ENCODE data around the gene NFS1. TPM values are rescaled to one million over a fixed set of nuclear protein-coding genes. Genes with fewer than 3 reads are reported as not detected.
A peak's percentile ranks its signal among the peaks of the same experiment; 100 is the strongest.

Gene NFS1
- total RNA-seq, 2 donors from 2014 or later = 17.0 to 30.9 TPM

GRCh38 chr20:35661908-35662307 lies 37.2 kb downstream of the NFS1 start:
- Histone ChIP-seq H3K9ac (ENCODE audit: extremely low read depth, low read length, poor library complexity, severe bottlenecking) (peak overlapping the region; percentile 98), H3K27me3 (ENCODE audit: control insufficient read depth, insufficient read depth, low read length, poor library complexity, severe bottlenecking) (no peaks in the 10 kb centered on the region), H3K36me3 (ENCODE audit: control insufficient read depth, insufficient read depth, low read length) (peaks cover 12% of the 10 kb centered on the region), H3K27ac (ENCODE audit: low read depth, low read length) (no peak overlapping the region), H3K4me3 (ENCODE audit: low read length) (peak overlapping the region; percentile 95), H3K9me3 (ENCODE audit: control insufficient read depth, low read length) (no peaks in the 10 kb centered on the region), H3K4me1 (ENCODE audit: control insufficient read depth, insufficient read depth, low read length) (no peaks in the 10 kb centered on the region)
- Mint-ChIP-seq H3K36me3 (ENCODE audit: low read depth) (peaks cover 10% of the 10 kb centered on the region), H3K27me3 (ENCODE audit: insufficient read depth) (no peaks in the 10 kb centered on the region), H3K4me1 (peaks cover 23% of the 10 kb centered on the region), H3K9me3 (no peaks in the 10 kb centered on the region), H3K27ac (no peak overlapping the region), H3K4me3 (peak overlapping the region; percentile 96)
- TF ChIP-seq CTCF (conservative IDR thresholded peaks at IDR 0.05) = no peak
- WGBS, 2 experiments (ENCODE audit: insufficient coverage in 1 of 2, insufficient read length in 1 of 2) = 83 to 100% methylated on average over 1 to 3 of the region's 3 CpGs
- no peak for DNase-seq

- H3K36me3 ChIP-seq (ENCODE audit: control insufficient read depth, insufficient read depth, low read length) = peaks cover 13% of the 10 kb centered on the region
- TF ChIP-seq CTCF (conservative IDR thresholded peaks at IDR 0.05) = no peak
- H3K27ac Mint-ChIP-seq = peak overlapping the region; percentile 26
- peaks cover 23% of the 10 kb centered on the region for H3K4me1 Mint-ChIP-seq
- H3K27ac ChIP-seq (ENCODE audit: low read depth, low read length) = no peak overlapping the region
- peaks cover 14% of the 10 kb centered on the region for H3K36me3 Mint-ChIP-seq (ENCODE audit: low read depth)
- H3K9me3 ChIP-seq (ENCODE audit: control insufficient read depth, low read length) = no peaks in the 10 kb centered on the region
- no peaks in the 10 kb centered on the region for H3K27me3 Mint-ChIP-seq (ENCODE audit: insufficient read depth)
- DNase-seq = no peak
- no peak overlapping the region for H3K4me3 Mint-ChIP-seq
- 100% methylated on average over 2 of the region's 2 CpGs; no CpG with 5 or more reads in 1 of the 2 experiments for WGBS, 2 experiments (ENCODE audit: insufficient coverage in 1 of 2, insufficient read length in 1 of 2)
- peak overlapping the region; percentile 95 for H3K4me3 ChIP-seq (ENCODE audit: low read length)
- no peaks in the 10 kb centered on the region for H3K4me1 ChIP-seq (ENCODE audit: control insufficient read depth, insufficient read depth, low read length)
- H3K9ac ChIP-seq (ENCODE audit: extremely low read depth, low read length, poor library complexity, severe bottlenecking) = no peak overlapping the region
- H3K27me3 ChIP-seq (ENCODE audit: control insufficient read depth, insufficient read depth, low read length, poor library complexity, severe bottlenecking) = no peaks in the 10 kb centered on the region
- H3K9me3 Mint-ChIP-seq = no peaks in the 10 kb centered on the region
Measured at GRCh38 chr20:35661053-35661452, 38.1 kb downstream of the NFS1 start.

- no peak overlapping the region for H3K4me3 Mint-ChIP-seq
- H3K27ac ChIP-seq (ENCODE audit: low read depth, low read length) = no peak overlapping the region
- no peaks in the 10 kb centered on the region for H3K9me3 ChIP-seq (ENCODE audit: control insufficient read depth, low read length)
- H3K27me3 ChIP-seq (ENCODE audit: control insufficient read depth, insufficient read depth, low read length, poor library complexity, severe bottlenecking) = no peaks in the 10 kb centered on the region
- H3K4me1 Mint-ChIP-seq = peaks cover 23% of the 10 kb centered on the region
- TF ChIP-seq CTCF (conservative IDR thresholded peaks at IDR 0.05) = no peak
- no peak overlapping the region for H3K9ac ChIP-seq (ENCODE audit: extremely low read depth, low read length, poor library complexity, severe bottlenecking)
- peak overlapping the region; percentile 26 for H3K27ac Mint-ChIP-seq
- 95 to 96% methylated on average over 8 to 10 of the region's 10 CpGs for WGBS, 2 experiments (ENCODE audit: insufficient coverage in 1 of 2, insufficient read length in 1 of 2)
- H3K4me1 ChIP-seq (ENCODE audit: control insufficient read depth, insufficient read depth, low read length) = no peaks in the 10 kb centered on the region
- H3K9me3 Mint-ChIP-seq = no peaks in the 10 kb centered on the region
- no peaks in the 10 kb centered on the region for H3K27me3 Mint-ChIP-seq (ENCODE audit: insufficient read depth)
- peak overlapping the region; percentile 95 for H3K4me3 ChIP-seq (ENCODE audit: low read length)
- peaks cover 14% of the 10 kb centered on the region for H3K36me3 Mint-ChIP-seq (ENCODE audit: low read depth)
- no peak for DNase-seq
- H3K36me3 ChIP-seq (ENCODE audit: control insufficient read depth, insufficient read depth, low read length) = peaks cover 21% of the 10 kb centered on the region
Measured at GRCh38 chr20:35660122-35660937, 38.8 kb downstream of the NFS1 start.

Measured in endodermal cell (in vitro differentiated cells).